ENCODE measurements around the gene KNL1. TPM values are rescaled to one million over a fixed set of nuclear protein-coding genes. Genes with fewer than 3 reads are reported as not detected.

KNL1 gene
- polyA plus RNA-seq, 2 of the 4 experiments (the other 2 are of a cell fraction) = 7.6 to 13.2 TPM

GRCh38 chr15:40545457-40545856 lies 48.6 kb upstream of the KNL1 start:
- 23% methylated on average over 1 of the region's 1 CpG for WGBS (ENCODE audit: missing lambda C conversion rate)
- POLR2A ChIA-PET = no interaction called here
- no peak overlapping the region for H3K4me2 ChIP-seq
- no peak overlapping the region for H3K27ac ChIP-seq
- no peak for TF ChIP-seq CBX8 (IDR thresholded peaks at IDR 0.05)
- TF ChIP-seq ZNF302 (CRISPR knock-in tag; IDR thresholded peaks at IDR 0.05) = no peak
- TF ChIP-seq RFX5 (IDR thresholded peaks at IDR 0.05) = no peak
- no peak for TF ChIP-seq HDAC2 (IDR thresholded peaks at IDR 0.05)
- TF ChIP-seq HOXB13 (CRISPR knock-in tag; IDR thresholded peaks at IDR 0.05; ENCODE audit: low read depth) = no peak
- TF ChIP-seq CHD4 (IDR thresholded peaks at IDR 0.05; ENCODE audit: borderline replicate concordance) = no peak
- no peak for TF ChIP-seq CEBPB (IDR thresholded peaks at IDR 0.05)
- no peak for TF ChIP-seq FOSB (CRISPR knock-in tag; IDR thresholded peaks at IDR 0.05)
- no peak for TF ChIP-seq FOSL2 (IDR thresholded peaks at IDR 0.05)
- TF ChIP-seq FOSL2 (CRISPR knock-in tag; IDR thresholded peaks at IDR 0.05) = no peak
- no peak for TF ChIP-seq PHF8 (IDR thresholded peaks at IDR 0.05; ENCODE audit: borderline replicate concordance, low read depth)
- TF ChIP-seq JUN (IDR thresholded peaks at IDR 0.05) = no peak
- TF ChIP-seq POLR2A (IDR thresholded peaks at IDR 0.05; ENCODE audit: low read length) = no peak
- no peak for TF ChIP-seq BHLHE40 (IDR thresholded peaks at IDR 0.05; ENCODE audit: low read depth, low read length)
- no peak for TF ChIP-seq GATA3 (IDR thresholded peaks at IDR 0.05; ENCODE audit: borderline replicate concordance)
- H3K4me3 ChIP-seq = no peak overlapping the region
- DNase-seq (ENCODE audit: low read depth in 1 of 2, low spot score in 1 of 2) (no peak), ATAC-seq (peak in 1 of 2 experiments; percentile 57; a peak in 2 of 6 replicates), FAIRE-seq (no peak)
- CTCF ChIA-PET = interaction anchor here (1.0 kb wide), 1 partner anchor 25 kb away, joined by 3 read pairs; no protein-coding TSS in a partner anchor
- H3K9me3 ChIP-seq = no peaks in the 10 kb centered on the region
- H3K4me1 ChIP-seq = no peaks in the 10 kb centered on the region

- H3K4me2 ChIP-seq = no peak overlapping the region
- no peak overlapping the region for H3K27ac ChIP-seq
- H3K4me1 ChIP-seq = no peaks in the 10 kb centered on the region
- ATAC-seq = no peak
- FAIRE-seq = no peak
- no peak for TF ChIP-seq EP300 (IDR thresholded peaks at IDR 0.05)
- TF ChIP-seq MAZ (IDR thresholded peaks at IDR 0.05; ENCODE audit: borderline replicate concordance, low read depth, low read length) = no peak
- TF ChIP-seq NFE2L2 (conservative IDR thresholded peaks at IDR 0.05; ENCODE audit: low read length) = no peak
- no peak for TF ChIP-seq CEBPB (IDR thresholded peaks at IDR 0.05)
- TF ChIP-seq KDM5A (IDR thresholded peaks at IDR 0.05) = no peak
- no peak for TF ChIP-seq HOXB5 (CRISPR knock-in tag; IDR thresholded peaks at IDR 0.05)
- TF ChIP-seq BHLHE40 (IDR thresholded peaks at IDR 0.05; ENCODE audit: low read depth, low read length) = no peak
- no peak for TF ChIP-seq NPAS2 (CRISPR knock-in tag; IDR thresholded peaks at IDR 0.05; ENCODE audit: borderline replicate concordance)
- TF ChIP-seq TP53 (CRISPR knock-in tag; IDR thresholded peaks at IDR 0.05) = no peak
- TF ChIP-seq SMC3 (IDR thresholded peaks at IDR 0.05) = no peak
- no peak for TF ChIP-seq TFCP2L1 (CRISPR knock-in tag; IDR thresholded peaks at IDR 0.05)
- no peak for TF ChIP-seq CBX8 (IDR thresholded peaks at IDR 0.05)
- TF ChIP-seq ZC3H11A (IDR thresholded peaks at IDR 0.05) = no peak
- no peak for TF ChIP-seq MYC (IDR thresholded peaks at IDR 0.05; ENCODE audit: borderline replicate concordance, low read length)
- TF ChIP-seq EHMT2 (IDR thresholded peaks at IDR 0.05; ENCODE audit: low read depth) = no peak
- TF ChIP-seq FOSL2 (IDR thresholded peaks at IDR 0.05) = no peak
- no peak for TF ChIP-seq FOSL2 (CRISPR knock-in tag; IDR thresholded peaks at IDR 0.05)
- no peak for TF ChIP-seq ZSCAN20 (CRISPR knock-in tag; IDR thresholded peaks at IDR 0.05)
- TF ChIP-seq RAD21 (conservative IDR thresholded peaks at IDR 0.05 in 1 of 2, IDR thresholded peaks at IDR 0.05 in 1 of 2) = no peak
- TF ChIP-seq, protein P1, sequence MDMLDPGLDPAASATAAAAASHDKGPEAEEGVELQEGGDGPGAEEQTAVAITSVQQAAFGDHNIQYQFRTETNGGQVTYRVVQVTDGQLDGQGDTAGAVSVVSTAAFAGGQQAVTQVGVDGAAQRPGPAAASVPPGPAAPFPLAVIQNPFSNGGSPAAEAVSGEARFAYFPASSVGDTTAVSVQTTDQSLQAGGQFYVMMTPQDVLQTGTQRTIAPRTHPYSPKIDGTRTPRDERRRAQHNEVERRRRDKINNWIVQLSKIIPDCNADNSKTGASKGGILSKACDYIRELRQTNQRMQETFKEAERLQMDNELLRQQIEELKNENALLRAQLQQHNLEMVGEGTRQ (IDR thresholded peaks at IDR 0.05) = no peak
- 88% methylated on average over 2 of the region's 2 CpGs for WGBS (ENCODE audit: missing lambda C conversion rate)
- no peak for DNase-seq (ENCODE audit: low read depth in 1 of 2, low spot score in 1 of 2)
- ChIA-PET POLR2A (no interaction called here), CTCF (interaction anchor here (0.6 to 0.7 kb wide), 2 partner anchors 12 to 41 kb away, joined by 3 read pairs; no protein-coding TSS in a partner anchor)
- H3K4me3 ChIP-seq = no peak overlapping the region
- no peaks in the 10 kb centered on the region for H3K9me3 ChIP-seq
Measured at GRCh38 chr15:40548610-40549009, 45.4 kb upstream of the KNL1 start.

Data from A549 (cell line).